ENCODE data around the gene RFPL3.

The RFPL3 gene

DNA sequence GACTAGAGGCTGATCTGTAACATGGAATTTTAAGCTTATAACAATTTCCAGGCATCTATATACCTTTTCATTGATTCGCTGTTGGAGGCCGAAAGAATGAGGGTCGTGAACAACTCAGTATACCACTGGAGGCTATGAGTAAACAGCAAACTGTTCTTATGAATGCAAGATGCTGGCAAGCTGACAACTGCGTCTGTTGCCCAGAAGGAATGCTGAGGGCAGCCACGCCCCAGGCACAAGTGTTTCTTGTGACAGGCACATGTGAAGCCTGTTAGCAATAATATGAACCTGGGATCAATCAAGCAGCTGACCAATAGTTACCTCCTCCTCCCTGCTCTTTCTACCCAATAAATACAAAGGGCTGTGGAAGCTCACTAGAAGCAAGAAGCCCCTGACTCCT, 39.1 kb downstream of the RFPL3 start:
- Histone ChIP-seq H3K9me3 (replicated peaks in 1 of 2; ENCODE audit: control insufficient read depth in 2 of 2, insufficient read depth in 1 of 2, low read depth in 1 of 2, low read length in 2 of 2) (peaks cover 0 to 2% of the 10 kb centered on the region in 2 donors), H3K23ac (ENCODE audit: low read depth, low read length, poor library complexity) (no peak overlapping the region), H3K4me3 (ENCODE audit: low read length in 2 of 2) (no peak overlapping the region), H3K4me1 (ENCODE audit: control insufficient read depth in 2 of 2, insufficient read depth in 1 of 2, low read depth in 1 of 2, low read length in 2 of 2) (no peaks in the 10 kb centered on the region), H3K18ac (ENCODE audit: low read length) (no peak overlapping the region), H3K14ac (ENCODE audit: low read length) (no peak overlapping the region), H3K27ac (replicated peaks; ENCODE audit: low read length) (no peak overlapping the region), H3K9ac (ENCODE audit: low read depth, low read length, poor library complexity) (no peak overlapping the region), H2BK15ac (ENCODE audit: low read length) (no peak overlapping the region), H3K4me2 (ENCODE audit: insufficient read depth, low read length, poor library complexity, severe bottlenecking) (no peak overlapping the region), H2BK5ac (ENCODE audit: low read length) (no peak overlapping the region), H4K91ac (ENCODE audit: low read depth, low read length, poor library complexity) (no peak overlapping the region), H3K79me1 (ENCODE audit: low read depth, low read length) (no peaks in the 10 kb centered on the region), H3K4ac (ENCODE audit: low read length) (no peak overlapping the region), H2AFZ (ENCODE audit: low read length) (no peak overlapping the region), H2BK120ac (ENCODE audit: low read depth, low read length) (no peak overlapping the region), H3K36me3 (replicated peaks in 1 of 2; ENCODE audit: control insufficient read depth in 2 of 2, insufficient read depth in 2 of 2, low read length in 2 of 2) (peaks cover 38 to 98% of the 10 kb centered on the region in 2 donors), H2AK5ac (ENCODE audit: low read depth, low read length) (no peak overlapping the region), H4K8ac (ENCODE audit: low read depth, low read length) (no peak overlapping the region), H2BK12ac (ENCODE audit: low read length) (no peak overlapping the region), H3K27me3 (ENCODE audit: control insufficient read depth in 3 of 3, insufficient read depth in 3 of 3, low read depth in 1 of 3, low read length in 3 of 3) (no peaks in the 10 kb centered on the region)
- DNase-seq (ENCODE audit: low spot score): no peak
- WGBS, 2 donors (ENCODE audit: extremely low coverage in 2 of 2, insufficient read length in 2 of 2, insufficient replicate concordance in 1 of 2): no CpG with 5 or more reads among the region's 5 CpGs

DNA sequence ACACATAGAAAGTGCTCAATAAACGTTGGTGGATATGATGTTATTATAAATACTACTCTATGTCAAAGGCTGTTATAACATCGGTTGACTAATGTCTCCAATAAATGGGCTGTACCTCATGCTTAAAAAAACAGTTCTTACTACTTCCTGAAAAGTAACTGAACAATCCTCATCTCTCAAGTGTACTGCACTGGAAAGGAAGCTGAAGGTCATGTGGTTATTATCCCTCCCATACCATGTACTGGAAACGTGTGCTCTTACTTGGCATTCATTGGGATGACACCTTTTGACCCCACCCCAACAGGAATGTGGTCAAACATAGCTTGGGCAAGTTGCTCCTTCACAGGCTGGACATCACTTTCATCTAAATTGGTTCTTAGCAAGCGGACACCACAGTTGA, 43.8 kb downstream of the RFPL3 start:
- no peaks in the 10 kb centered on the region for H3K27me3 ChIP-seq (ENCODE audit: control insufficient read depth in 3 of 3, insufficient read depth in 3 of 3, low read depth in 1 of 3, low read length in 3 of 3)
- H2BK12ac ChIP-seq (ENCODE audit: low read length): no peak overlapping the region
- WGBS, 2 donors (ENCODE audit: extremely low coverage in 2 of 2, insufficient read length in 2 of 2, insufficient replicate concordance in 1 of 2): no CpG with 5 or more reads among the region's 4 CpGs
- H2AFZ ChIP-seq (ENCODE audit: low read length): no peak overlapping the region
- H2BK5ac ChIP-seq (ENCODE audit: low read length): no peak overlapping the region
- no peak overlapping the region for H3K23ac ChIP-seq (ENCODE audit: low read depth, low read length, poor library complexity)
- no peak for DNase-seq (ENCODE audit: low spot score)
- H4K8ac ChIP-seq (ENCODE audit: low read depth, low read length): no peak overlapping the region
- H2AK5ac ChIP-seq (ENCODE audit: low read depth, low read length): no peak overlapping the region
- H3K14ac ChIP-seq (ENCODE audit: low read length): no peak overlapping the region
- H3K4me1 ChIP-seq (ENCODE audit: control insufficient read depth in 2 of 2, insufficient read depth in 1 of 2, low read depth in 1 of 2, low read length in 2 of 2): no peaks in the 10 kb centered on the region
- H3K9ac ChIP-seq (ENCODE audit: low read depth, low read length, poor library complexity): no peak overlapping the region
- H4K91ac ChIP-seq (ENCODE audit: low read depth, low read length, poor library complexity): no peak overlapping the region
- no peak overlapping the region for H3K4me2 ChIP-seq (ENCODE audit: insufficient read depth, low read length, poor library complexity, severe bottlenecking)
- H2BK120ac ChIP-seq (ENCODE audit: low read depth, low read length): no peak overlapping the region
- H3K36me3 ChIP-seq (replicated peaks in 1 of 2; ENCODE audit: control insufficient read depth in 2 of 2, insufficient read depth in 2 of 2, low read length in 2 of 2): peaks cover 26 to 96% of the 10 kb centered on the region in 2 donors
- H3K27ac ChIP-seq (replicated peaks; ENCODE audit: low read length): no peak overlapping the region
- no peak overlapping the region for H3K4me3 ChIP-seq (ENCODE audit: low read length in 2 of 2)
- no peak overlapping the region for H3K18ac ChIP-seq (ENCODE audit: low read length)
- H2BK15ac ChIP-seq (ENCODE audit: low read length): no peak overlapping the region
- H3K79me1 ChIP-seq (ENCODE audit: low read depth, low read length): no peaks in the 10 kb centered on the region
- H3K9me3 ChIP-seq (replicated peaks in 1 of 2; ENCODE audit: control insufficient read depth in 2 of 2, insufficient read depth in 1 of 2, low read depth in 1 of 2, low read length in 2 of 2): peaks cover 0 to 2% of the 10 kb centered on the region in 2 donors
- no peak overlapping the region for H3K4ac ChIP-seq (ENCODE audit: low read length)

DNA sequence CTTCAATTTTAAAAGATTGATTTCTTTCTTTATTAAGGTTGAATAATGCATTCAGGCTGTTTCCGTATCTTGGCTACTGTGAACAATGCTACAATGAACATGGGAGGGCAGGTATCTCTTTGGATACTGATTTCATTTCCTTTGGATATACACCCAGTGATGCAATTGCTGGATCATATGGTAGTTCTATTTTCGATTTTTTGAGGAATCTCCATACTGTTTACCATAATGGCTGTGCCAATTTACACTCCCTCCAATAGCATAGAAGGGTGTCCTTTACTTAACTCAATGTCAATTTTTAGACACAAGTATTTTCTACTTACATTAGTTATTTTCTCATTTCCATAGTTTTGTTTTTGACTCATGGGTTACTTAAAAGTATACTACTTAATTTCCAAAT, 46.4 kb downstream of the RFPL3 start:
- peaks cover 29 to 96% of the 10 kb centered on the region in 2 donors for H3K36me3 ChIP-seq (replicated peaks in 1 of 2; ENCODE audit: control insufficient read depth in 2 of 2, insufficient read depth in 2 of 2, low read length in 2 of 2)
- WGBS, 2 donors (ENCODE audit: extremely low coverage in 2 of 2, insufficient read length in 2 of 2, insufficient replicate concordance in 1 of 2): no CpG with 5 or more reads among the region's 2 CpGs
- H3K79me1 ChIP-seq (ENCODE audit: low read depth, low read length): no peaks in the 10 kb centered on the region
- no peak overlapping the region for H3K4ac ChIP-seq (ENCODE audit: low read length)
- no peak overlapping the region for H3K14ac ChIP-seq (ENCODE audit: low read length)
- no peak overlapping the region for H3K18ac ChIP-seq (ENCODE audit: low read length)
- H3K9ac ChIP-seq (ENCODE audit: low read depth, low read length, poor library complexity): no peak overlapping the region
- no peak overlapping the region for H2AK5ac ChIP-seq (ENCODE audit: low read depth, low read length)
- no peak overlapping the region for H4K91ac ChIP-seq (ENCODE audit: low read depth, low read length, poor library complexity)
- H3K4me2 ChIP-seq (ENCODE audit: insufficient read depth, low read length, poor library complexity, severe bottlenecking): no peak overlapping the region
- no peak overlapping the region for H3K23ac ChIP-seq (ENCODE audit: low read depth, low read length, poor library complexity)
- no peak for DNase-seq (ENCODE audit: low spot score)
- no peak overlapping the region for H4K8ac ChIP-seq (ENCODE audit: low read depth, low read length)
- no peak overlapping the region for H2BK5ac ChIP-seq (ENCODE audit: low read length)
- H3K4me1 ChIP-seq (ENCODE audit: control insufficient read depth in 2 of 2, insufficient read depth in 1 of 2, low read depth in 1 of 2, low read length in 2 of 2): no peaks in the 10 kb centered on the region
- H3K27ac ChIP-seq (replicated peaks; ENCODE audit: low read length): no peak overlapping the region
- peaks cover 0 to 2% of the 10 kb centered on the region in 2 donors for H3K9me3 ChIP-seq (replicated peaks in 1 of 2; ENCODE audit: control insufficient read depth in 2 of 2, insufficient read depth in 1 of 2, low read depth in 1 of 2, low read length in 2 of 2)
- H3K4me3 ChIP-seq (ENCODE audit: low read length in 2 of 2): no peak overlapping the region
- H2BK15ac ChIP-seq (ENCODE audit: low read length): no peak overlapping the region
- H2AFZ ChIP-seq (ENCODE audit: low read length): no peak overlapping the region
- no peak overlapping the region for H2BK12ac ChIP-seq (ENCODE audit: low read length)
- H3K27me3 ChIP-seq (ENCODE audit: control insufficient read depth in 3 of 3, insufficient read depth in 3 of 3, low read depth in 1 of 3, low read length in 3 of 3): no peaks in the 10 kb centered on the region
- no peak overlapping the region for H2BK120ac ChIP-seq (ENCODE audit: low read depth, low read length)

DNA sequence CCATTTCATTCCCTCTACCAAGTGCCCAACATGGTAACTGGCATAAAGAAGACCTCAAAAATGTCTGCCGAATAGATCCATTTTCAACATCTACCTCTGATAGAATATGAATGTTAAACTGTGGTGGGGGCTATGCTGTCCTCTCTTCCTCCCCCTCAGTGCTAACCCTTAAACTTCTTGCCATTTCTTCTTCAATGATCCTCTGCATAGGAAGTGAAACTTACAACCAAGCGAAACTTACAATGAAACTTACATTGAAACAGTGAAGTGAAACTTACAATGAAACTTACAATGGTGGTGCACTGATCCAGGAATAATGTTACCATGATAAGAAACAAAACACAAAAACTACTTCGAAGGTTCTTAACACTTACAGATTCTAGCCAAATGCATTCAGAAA, 49.6 kb downstream of the RFPL3 start:
- Histone ChIP-seq H3K36me3 (replicated peaks in 1 of 2; ENCODE audit: control insufficient read depth in 2 of 2, insufficient read depth in 2 of 2, low read length in 2 of 2) (peaks cover 20 to 75% of the 10 kb centered on the region in 2 donors), H2AK5ac (ENCODE audit: low read depth, low read length) (no peak overlapping the region), H3K27ac (replicated peaks; ENCODE audit: low read length) (no peak overlapping the region), H2BK12ac (ENCODE audit: low read length) (no peak overlapping the region), H3K4ac (ENCODE audit: low read length) (no peak overlapping the region), H4K8ac (ENCODE audit: low read depth, low read length) (no peak overlapping the region), H3K18ac (ENCODE audit: low read length) (no peak overlapping the region), H3K9ac (ENCODE audit: low read depth, low read length, poor library complexity) (no peak overlapping the region), H2AFZ (ENCODE audit: low read length) (no peak overlapping the region), H2BK15ac (ENCODE audit: low read length) (no peak overlapping the region), H2BK120ac (ENCODE audit: low read depth, low read length) (no peak overlapping the region), H3K9me3 (replicated peaks in 1 of 2; ENCODE audit: control insufficient read depth in 2 of 2, insufficient read depth in 1 of 2, low read depth in 1 of 2, low read length in 2 of 2) (no peaks in the 10 kb centered on the region), H4K91ac (ENCODE audit: low read depth, low read length, poor library complexity) (no peak overlapping the region), H3K27me3 (ENCODE audit: control insufficient read depth in 3 of 3, insufficient read depth in 3 of 3, low read depth in 1 of 3, low read length in 3 of 3) (no peaks in the 10 kb centered on the region), H3K4me3 (ENCODE audit: low read length in 2 of 2) (no peak overlapping the region), H3K79me1 (ENCODE audit: low read depth, low read length) (peaks cover 4% of the 10 kb centered on the region), H3K4me1 (ENCODE audit: control insufficient read depth in 2 of 2, insufficient read depth in 1 of 2, low read depth in 1 of 2, low read length in 2 of 2) (peaks cover 5 to 8% of the 10 kb centered on the region in 2 donors), H3K4me2 (ENCODE audit: insufficient read depth, low read length, poor library complexity, severe bottlenecking) (no peak overlapping the region), H2BK5ac (ENCODE audit: low read length) (no peak overlapping the region), H3K23ac (ENCODE audit: low read depth, low read length, poor library complexity) (no peak overlapping the region), H3K14ac (ENCODE audit: low read length) (no peak overlapping the region)
- DNase-seq (ENCODE audit: low spot score): no peak
- no CpG with 5 or more reads among the region's 3 CpGs for WGBS, 2 donors (ENCODE audit: extremely low coverage in 2 of 2, insufficient read length in 2 of 2, insufficient replicate concordance in 1 of 2)
